Thymus (tissue), 14 donors: ENCODE data around the gene ANKS3. TPM values are rescaled to one million over a fixed set of nuclear protein-coding genes. Genes with fewer than 3 reads are reported as not detected.
A peak's percentile ranks its signal among the peaks of the same experiment; 100 is the strongest.

ENCODE experiments used
- DNase-seq, 9 donors: peaks; one replicate each; pipeline ENCODE4 v3.0.0-alpha.2; 2013; ENCODE audit warnings: low spot score in 9 of 9, low read depth in 6 of 9, missing footprints in 1 of 9
- H3K27ac ChIP-seq, 2 donors: one replicate each; pipeline ENCODE4 v1.5.1; 2013; ENCODE audit warnings: control low read depth in 1 of 2, low read depth in 1 of 2, low read length in 1 of 2, mild to moderate bottlenecking in 1 of 2, moderate library complexity in 1 of 2
- H3K27me3 ChIP-seq, 2 donors: one replicate each; pipeline ENCODE4 v1.5.1; 2013; ENCODE audit warnings: low read length in 1 of 2; ENCODE audit not compliant: control insufficient read depth in 2 of 2, insufficient read depth in 1 of 2
- H3K36me3 ChIP-seq, 2 donors: one replicate each; pipeline ENCODE4 v1.5.1; 2013; ENCODE audit warnings: low read length in 1 of 2, mild to moderate bottlenecking in 1 of 2, moderate library complexity in 1 of 2; ENCODE audit not compliant: control insufficient read depth in 2 of 2, insufficient read depth in 2 of 2
- H3K4me1 ChIP-seq, 2 donors: one replicate each; pipeline ENCODE4 v1.5.1; 2013; ENCODE audit warnings: low read length in 2 of 2; ENCODE audit not compliant: control insufficient read depth in 2 of 2, insufficient read depth in 2 of 2
- H3K4me3 ChIP-seq, 2 donors: one replicate each; pipeline ENCODE4 v1.5.1; 2013; ENCODE audit warnings: low read length in 2 of 2, control low read depth in 1 of 2, mild to moderate bottlenecking in 1 of 2
- H3K9me3 ChIP-seq, 2 donors: one replicate each; pipeline ENCODE4 v1.5.1; 2013; ENCODE audit warnings: low read length in 1 of 2, mild to moderate bottlenecking in 1 of 2; ENCODE audit not compliant: control insufficient read depth in 2 of 2, insufficient read depth in 1 of 2
- WGBS: extraction: QIAGEN DNeasy Blood & Tissue Kit; methylation state at CpG from one replicate; pipeline ENCODE4 v1.1.7; 2013; 5-methylcytosine and 5-hydroxymethylcytosine counted together
- long read RNA-seq, 10 donors: transcript quantifications; one replicate each; lab custom pipeline, GENCODE V29; 2026
- polyA plus RNA-seq: library from polyadenylated mRNA; stranded (reverse); fragments of 200-250 nt; gene quantifications from one replicate; pipeline ENCODE4 v1.2.3, GENCODE V29; 2013
- total RNA-seq: library from RNA; stranded (reverse); fragments of 120-200 nt; gene quantifications from one replicate; pipeline ENCODE4 v1.2.4, GENCODE V29; 2013
- donor health status: healthy.

ANKS3 gene, protein sequence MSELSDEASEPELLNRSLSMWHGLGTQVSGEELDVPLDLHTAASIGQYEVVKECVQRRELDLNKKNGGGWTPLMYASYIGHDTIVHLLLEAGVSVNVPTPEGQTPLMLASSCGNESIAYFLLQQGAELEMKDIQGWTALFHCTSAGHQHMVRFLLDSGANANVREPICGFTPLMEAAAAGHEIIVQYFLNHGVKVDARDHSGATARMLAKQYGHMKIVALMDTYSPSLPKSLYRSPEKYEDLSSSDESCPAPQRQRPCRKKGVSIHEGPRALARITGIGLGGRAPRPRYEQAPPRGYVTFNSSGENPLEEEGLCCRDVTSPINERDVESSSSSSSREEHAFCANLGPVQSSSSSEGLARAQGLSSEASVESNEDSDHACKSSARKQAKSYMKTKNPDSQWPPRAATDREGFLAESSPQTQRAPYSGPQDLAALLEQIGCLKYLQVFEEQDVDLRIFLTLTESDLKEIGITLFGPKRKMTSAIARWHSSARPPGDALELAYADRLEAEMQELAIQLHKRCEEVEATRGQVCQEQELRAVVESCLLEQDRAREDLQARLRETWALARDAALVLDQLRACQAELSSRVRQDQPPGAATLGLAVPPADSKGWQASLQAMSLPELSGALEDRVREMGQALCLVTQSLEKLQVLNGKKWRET
- total RNA-seq, result 9.8 TPM
- 34.0 TPM for polyA plus RNA-seq
- long read RNA-seq, donor 1, result 0 reads
- long read RNA-seq, donor 2, result 0 reads
- long read RNA-seq, donor 3, partial matches to known transcripts, result 0 of 3 reads
- long read RNA-seq, donor 3, other reads (novel, unspliced or antisense), result 0 of 3 reads
- long read RNA-seq, donor 4, partial matches to known transcripts, result 0 of 2 reads
- long read RNA-seq, donor 4, other reads (novel, unspliced or antisense), result 0 of 2 reads
- long read RNA-seq, donor 5, partial matches to known transcripts, result 0 of 2 reads
- long read RNA-seq, donor 5, other reads (novel, unspliced or antisense), result 0 of 2 reads
- long read RNA-seq, donor 6, partial matches to known transcripts, result 0 of 2 reads
- long read RNA-seq, donor 6, other reads (novel, unspliced or antisense), result 0 of 2 reads
- long read RNA-seq, donor 7, result 0 reads
- long read RNA-seq, donor 8, result 0 reads
- long read RNA-seq, donor 9, result 0 reads
- long read RNA-seq, donor 10, result 0 reads

DNA sequence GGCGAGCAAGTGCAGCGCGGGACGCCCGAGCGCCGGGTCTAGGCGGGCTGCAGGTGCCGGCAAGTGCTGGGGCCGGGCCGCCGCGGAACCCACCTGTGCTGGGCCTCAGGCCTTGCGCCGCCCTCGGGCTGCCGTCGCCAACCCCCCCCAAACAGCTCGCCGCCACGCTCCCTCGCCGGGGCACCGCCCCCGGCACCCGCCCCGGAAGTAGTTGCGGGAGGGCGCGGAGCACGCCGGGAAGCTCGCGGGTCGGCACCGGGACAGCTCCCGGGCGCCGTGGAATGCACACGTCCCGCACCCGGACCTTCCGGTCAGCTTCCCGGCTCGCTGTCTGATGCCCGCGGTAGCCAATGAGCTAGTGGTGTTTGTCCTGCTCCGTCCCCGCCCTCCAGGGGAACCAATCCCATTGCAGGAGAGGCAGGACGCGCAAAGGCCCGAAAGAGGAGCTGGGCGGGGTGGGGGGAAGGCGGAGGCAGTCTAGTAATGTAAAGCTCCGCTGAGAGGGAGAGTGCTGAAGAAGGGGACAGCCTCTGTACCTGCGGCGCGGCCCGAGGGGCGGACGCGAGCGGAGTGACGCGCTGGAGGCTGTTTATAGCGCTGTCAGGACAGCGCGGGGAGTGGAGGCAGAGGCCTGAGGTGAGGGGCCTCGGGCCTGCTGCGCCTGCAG, at the start of gene ANKS3, which contains the start of gene DNAAF8:
ANKS3 (minus strand) TSS at position 209 of the 667 bp plus-strand sequence. CDS start 4,122 bp downstream, outside the sequence.
DNAAF8 (plus strand) TSS at position 475 of the 667 bp plus-strand sequence. CDS start 1,978 bp downstream, outside the sequence.
- Histone ChIP-seq H3K4me1 (peaks cover 10 to 17% of the 10 kb centered on the region in 2 donors), H3K36me3 (no peaks in the 10 kb centered on the region), H3K27me3 (no peaks in the 10 kb centered on the region), H3K9me3 (peaks cover 0 to 4% of the 10 kb centered on the region in 2 donors), H3K4me3 (peak within 1 kb of the TSS; percentile 73 to 93), H3K27ac (peak within 1 kb of the TSS; percentile 57 to 87)
- WGBS, result under 1% methylated on average over 70 of the region's 70 CpGs
- DNase-seq, result peak; percentile 44 to 83 (median 62)

DNA sequence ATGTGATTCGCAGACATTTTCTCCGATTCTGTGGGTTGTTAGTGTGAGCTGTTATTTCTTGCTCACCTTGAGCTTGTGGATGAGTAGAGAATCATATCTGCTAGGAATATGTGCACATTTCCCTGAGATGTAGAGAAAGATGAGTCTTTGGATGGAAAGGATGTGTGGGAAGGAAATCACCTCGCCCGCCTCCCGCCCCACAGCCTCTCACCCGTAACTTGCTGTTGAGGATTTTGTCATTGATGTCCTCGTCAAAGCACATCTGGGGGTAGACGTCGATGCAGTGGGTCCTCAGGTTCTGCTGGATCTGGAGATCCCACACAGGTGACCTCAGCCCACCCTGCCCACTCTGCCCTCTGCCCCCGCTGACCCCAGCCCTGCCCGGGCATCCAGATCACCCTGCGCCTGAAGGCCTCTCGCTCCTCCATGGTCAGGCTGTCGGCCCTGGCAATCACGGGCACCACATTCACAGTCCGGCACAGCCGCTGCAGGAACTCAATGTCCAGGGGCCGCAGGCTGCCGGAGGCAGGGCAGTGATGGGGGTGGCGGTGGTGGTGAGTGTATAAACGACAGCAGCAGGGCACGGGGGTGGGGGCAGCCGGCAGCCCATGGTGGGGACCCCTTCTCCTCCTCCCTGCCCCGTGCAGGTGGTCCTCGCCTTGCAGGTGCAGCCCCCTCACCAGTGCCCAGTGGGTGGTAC, 49.3 kb upstream of the ANKS3 start:
- H3K36me3 ChIP-seq, result no peaks in the 10 kb centered on the region
- H3K4me3 ChIP-seq, result no peak overlapping the region
- no peak overlapping the region for H3K27ac ChIP-seq
- H3K4me1 ChIP-seq, result peaks cover 0 to 8% of the 10 kb centered on the region in 2 donors
- no peak for DNase-seq
- H3K9me3 ChIP-seq, result no peaks in the 10 kb centered on the region
- no peaks in the 10 kb centered on the region for H3K27me3 ChIP-seq
- 96% methylated on average over 25 of the region's 25 CpGs for WGBS

DNA sequence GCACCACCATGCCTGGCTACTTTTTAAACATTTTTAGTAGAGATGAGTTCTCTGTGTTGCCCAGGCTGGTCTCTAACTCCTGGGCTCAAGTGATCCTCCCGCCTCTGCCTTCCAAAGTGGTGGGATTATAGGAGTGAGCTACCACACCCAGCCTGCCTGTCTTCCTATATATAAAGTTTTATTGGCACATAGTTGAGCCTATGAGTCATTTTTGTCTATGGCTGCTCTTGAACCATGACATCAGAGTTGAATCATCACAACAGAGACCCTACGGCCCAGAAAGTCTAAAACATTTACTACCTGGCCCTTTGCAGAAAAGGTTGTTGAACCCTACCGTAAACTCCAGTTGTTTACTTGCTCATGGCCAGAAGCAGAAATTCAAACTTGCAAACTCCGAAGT, 46.2 kb upstream of the ANKS3 start:
- H3K9me3 ChIP-seq, result no peaks in the 10 kb centered on the region
- no peaks in the 10 kb centered on the region for H3K36me3 ChIP-seq
- no peaks in the 10 kb centered on the region for H3K4me1 ChIP-seq
- WGBS, result 97% methylated on average over 4 of the region's 4 CpGs
- no peak overlapping the region for H3K27ac ChIP-seq
- H3K27me3 ChIP-seq, result no peaks in the 10 kb centered on the region
- DNase-seq, result no peak
- H3K4me3 ChIP-seq, result no peak overlapping the region

- Histone ChIP-seq H3K27ac (no peak overlapping the region), H3K27me3 (no peaks in the 10 kb centered on the region), H3K4me1 (no peaks in the 10 kb centered on the region), H3K36me3 (no peaks in the 10 kb centered on the region), H3K9me3 (no peaks in the 10 kb centered on the region), H3K4me3 (no peak overlapping the region)
- no peak for DNase-seq
- WGBS, result 97% methylated on average over 5 of the region's 5 CpGs
Measured at GRCh38 chr16:4778050-4778392, 44.0 kb upstream of the ANKS3 start.

DNA sequence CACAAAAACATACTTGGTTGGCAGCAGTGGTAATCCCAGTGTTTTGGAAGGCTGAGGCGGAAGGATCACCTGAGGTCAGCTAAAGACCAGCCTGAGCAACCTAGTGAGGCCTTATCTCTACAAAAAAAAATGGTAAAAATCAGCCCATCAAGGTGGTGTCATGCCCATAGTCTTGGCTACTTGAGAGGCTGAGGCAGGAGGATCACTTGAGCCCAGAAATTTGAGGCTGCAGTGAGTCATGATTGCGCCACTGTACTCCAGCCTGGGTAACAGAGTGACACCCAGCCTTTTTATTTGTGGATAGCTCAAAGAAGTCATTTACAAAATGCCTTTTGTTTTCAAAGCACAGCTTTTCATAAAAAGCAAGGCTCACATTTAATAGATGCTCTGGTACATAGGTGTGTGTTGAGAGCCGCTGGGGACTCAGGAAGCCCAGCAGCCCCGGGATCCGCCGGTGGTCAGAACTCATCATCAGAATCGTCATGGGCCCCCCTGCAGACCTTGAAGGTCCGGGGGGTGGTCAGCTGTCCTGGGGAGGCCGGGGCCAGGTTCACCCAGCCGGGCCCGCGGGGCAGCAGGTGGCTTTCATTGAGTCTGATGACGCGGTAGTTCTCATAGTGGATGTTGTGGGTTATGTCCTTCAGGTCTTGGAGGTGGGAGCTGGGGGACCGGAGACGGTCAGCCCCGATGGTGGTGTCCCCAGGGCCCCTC, 43.4 kb upstream of the ANKS3 start:
- WGBS, result 92% methylated on average over 17 of the region's 17 CpGs
- H3K27me3 ChIP-seq, result no peaks in the 10 kb centered on the region
- no peak overlapping the region for H3K4me3 ChIP-seq
- no peaks in the 10 kb centered on the region for H3K36me3 ChIP-seq
- no peaks in the 10 kb centered on the region for H3K4me1 ChIP-seq
- DNase-seq, result no peak
- H3K27ac ChIP-seq, result no peak overlapping the region
- no peaks in the 10 kb centered on the region for H3K9me3 ChIP-seq

- H3K4me1 ChIP-seq, result no peaks in the 10 kb centered on the region
- no peak overlapping the region for H3K4me3 ChIP-seq
- no peak for DNase-seq
- H3K27me3 ChIP-seq, result no peaks in the 10 kb centered on the region
- WGBS, result 95% methylated on average over 2 of the region's 2 CpGs
- no peak overlapping the region for H3K27ac ChIP-seq
- no peaks in the 10 kb centered on the region for H3K36me3 ChIP-seq
- H3K9me3 ChIP-seq, result no peaks in the 10 kb centered on the region
Measured at GRCh38 chr16:4776141-4776705, 42.2 kb upstream of the ANKS3 start.

- Histone ChIP-seq H3K4me3 (no peak overlapping the region), H3K27me3 (no peaks in the 10 kb centered on the region), H3K4me1 (no peaks in the 10 kb centered on the region), H3K9me3 (no peaks in the 10 kb centered on the region), H3K27ac (no peak overlapping the region), H3K36me3 (no peaks in the 10 kb centered on the region)
- WGBS, result 98% methylated on average over 13 of the region's 13 CpGs
- DNase-seq, result no peak
Measured at GRCh38 chr16:4775005-4775404, 40.9 kb upstream of the ANKS3 start.
